Measurements from ENCODE around the gene LANCL2. TPM values are rescaled to one million over a fixed set of nuclear protein-coding genes. Genes with fewer than 3 reads are reported as not detected.

The LANCL2 gene, protein sequence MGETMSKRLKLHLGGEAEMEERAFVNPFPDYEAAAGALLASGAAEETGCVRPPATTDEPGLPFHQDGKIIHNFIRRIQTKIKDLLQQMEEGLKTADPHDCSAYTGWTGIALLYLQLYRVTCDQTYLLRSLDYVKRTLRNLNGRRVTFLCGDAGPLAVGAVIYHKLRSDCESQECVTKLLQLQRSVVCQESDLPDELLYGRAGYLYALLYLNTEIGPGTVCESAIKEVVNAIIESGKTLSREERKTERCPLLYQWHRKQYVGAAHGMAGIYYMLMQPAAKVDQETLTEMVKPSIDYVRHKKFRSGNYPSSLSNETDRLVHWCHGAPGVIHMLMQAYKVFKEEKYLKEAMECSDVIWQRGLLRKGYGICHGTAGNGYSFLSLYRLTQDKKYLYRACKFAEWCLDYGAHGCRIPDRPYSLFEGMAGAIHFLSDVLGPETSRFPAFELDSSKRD
- total RNA-seq = 23.0 and 23.4 TPM in 2 replicates
- long read RNA-seq, full-length matches to known transcripts = 5 of 17 reads
- long read RNA-seq, partial matches to known transcripts = 5 of 17 reads
- long read RNA-seq, other reads (novel, unspliced or antisense) = 7 of 17 reads

DNA sequence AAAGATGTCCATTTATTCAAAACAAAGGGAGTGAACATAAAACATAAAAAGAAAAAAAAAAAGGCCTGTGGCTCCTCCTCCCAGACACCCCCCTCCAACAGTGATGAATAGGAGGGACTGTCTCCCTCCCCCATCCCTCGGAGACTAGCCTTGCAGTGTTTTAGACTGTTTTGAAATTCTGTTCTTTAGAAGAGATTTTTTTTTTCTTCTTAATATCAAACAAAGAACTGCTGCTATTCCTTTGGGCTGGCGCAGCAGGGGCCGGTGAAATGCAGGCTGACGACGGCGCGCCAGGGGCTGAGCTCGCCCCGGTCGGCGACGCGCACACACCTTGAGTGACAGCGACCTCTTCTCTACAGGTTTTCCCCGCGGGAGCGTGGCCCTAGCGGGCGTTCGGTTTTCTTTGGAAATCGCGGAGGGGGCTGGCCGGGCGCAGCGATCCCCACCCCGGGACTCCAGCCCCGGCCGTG, at the start of gene LANCL2:
TSS of gene LANCL2 (plus strand) at position 133 of the 470 bp plus-strand sequence. CDS start 689 bp downstream, outside the sequence.
- H3K9me3 Mint-ChIP-seq = no peaks in the 10 kb centered on the region
- H3K27me3 Mint-ChIP-seq (ENCODE audit: low read depth) = peaks cover 2% of the 10 kb centered on the region
- peak within 1 kb of the TSS; percentile 99 for H3K4me3 Mint-ChIP-seq
- no peaks in the 10 kb centered on the region for H3K36me3 Mint-ChIP-seq (ENCODE audit: low read depth)
- TF ChIP-seq, protein P1, sequence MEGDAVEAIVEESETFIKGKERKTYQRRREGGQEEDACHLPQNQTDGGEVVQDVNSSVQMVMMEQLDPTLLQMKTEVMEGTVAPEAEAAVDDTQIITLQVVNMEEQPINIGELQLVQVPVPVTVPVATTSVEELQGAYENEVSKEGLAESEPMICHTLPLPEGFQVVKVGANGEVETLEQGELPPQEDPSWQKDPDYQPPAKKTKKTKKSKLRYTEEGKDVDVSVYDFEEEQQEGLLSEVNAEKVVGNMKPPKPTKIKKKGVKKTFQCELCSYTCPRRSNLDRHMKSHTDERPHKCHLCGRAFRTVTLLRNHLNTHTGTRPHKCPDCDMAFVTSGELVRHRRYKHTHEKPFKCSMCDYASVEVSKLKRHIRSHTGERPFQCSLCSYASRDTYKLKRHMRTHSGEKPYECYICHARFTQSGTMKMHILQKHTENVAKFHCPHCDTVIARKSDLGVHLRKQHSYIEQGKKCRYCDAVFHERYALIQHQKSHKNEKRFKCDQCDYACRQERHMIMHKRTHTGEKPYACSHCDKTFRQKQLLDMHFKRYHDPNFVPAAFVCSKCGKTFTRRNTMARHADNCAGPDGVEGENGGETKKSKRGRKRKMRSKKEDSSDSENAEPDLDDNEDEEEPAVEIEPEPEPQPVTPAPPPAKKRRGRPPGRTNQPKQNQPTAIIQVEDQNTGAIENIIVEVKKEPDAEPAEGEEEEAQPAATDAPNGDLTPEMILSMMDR (conservative IDR thresholded peaks at IDR 0.05) = no peak
- H3K27ac Mint-ChIP-seq (ENCODE audit: unreplicated experiment) = peak within 1 kb of the TSS; percentile 98
- DNase-seq (ENCODE audit: low read depth, low spot score) = no peak
- peaks cover 10% of the 10 kb centered on the region for H3K4me1 Mint-ChIP-seq

DNA sequence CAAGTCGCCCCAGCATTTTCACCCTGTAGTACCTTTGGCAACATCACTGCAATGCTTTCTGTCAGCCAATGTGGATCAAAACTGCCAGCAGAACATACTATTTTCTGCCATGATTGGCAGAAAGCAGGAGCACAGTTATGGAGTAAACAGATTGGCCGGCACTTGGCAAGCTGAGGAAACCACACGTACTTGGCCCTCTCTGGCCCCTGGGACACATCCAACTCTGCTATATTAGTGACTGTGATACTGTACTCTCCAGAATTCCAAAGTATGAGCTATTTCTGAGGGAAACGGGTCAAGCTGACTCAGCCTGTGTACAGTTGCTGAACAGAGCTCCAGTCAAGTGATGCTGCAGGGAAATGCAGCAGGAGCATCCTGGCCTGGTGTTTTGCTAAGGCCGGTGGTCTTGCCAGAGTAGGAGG, 39.8 kb upstream of the LANCL2 start:
- H3K27ac Mint-ChIP-seq (ENCODE audit: unreplicated experiment) = no peak overlapping the region
- no peaks in the 10 kb centered on the region for H3K36me3 Mint-ChIP-seq (ENCODE audit: low read depth)
- H3K4me3 Mint-ChIP-seq = no peak overlapping the region
- no peak for DNase-seq (ENCODE audit: low read depth, low spot score)
- H3K9me3 Mint-ChIP-seq = peaks cover 3% of the 10 kb centered on the region
- TF ChIP-seq, protein P1 (conservative IDR thresholded peaks at IDR 0.05) = no peak
- no peaks in the 10 kb centered on the region for H3K4me1 Mint-ChIP-seq
- peaks cover 8% of the 10 kb centered on the region for H3K27me3 Mint-ChIP-seq (ENCODE audit: low read depth)

DNA sequence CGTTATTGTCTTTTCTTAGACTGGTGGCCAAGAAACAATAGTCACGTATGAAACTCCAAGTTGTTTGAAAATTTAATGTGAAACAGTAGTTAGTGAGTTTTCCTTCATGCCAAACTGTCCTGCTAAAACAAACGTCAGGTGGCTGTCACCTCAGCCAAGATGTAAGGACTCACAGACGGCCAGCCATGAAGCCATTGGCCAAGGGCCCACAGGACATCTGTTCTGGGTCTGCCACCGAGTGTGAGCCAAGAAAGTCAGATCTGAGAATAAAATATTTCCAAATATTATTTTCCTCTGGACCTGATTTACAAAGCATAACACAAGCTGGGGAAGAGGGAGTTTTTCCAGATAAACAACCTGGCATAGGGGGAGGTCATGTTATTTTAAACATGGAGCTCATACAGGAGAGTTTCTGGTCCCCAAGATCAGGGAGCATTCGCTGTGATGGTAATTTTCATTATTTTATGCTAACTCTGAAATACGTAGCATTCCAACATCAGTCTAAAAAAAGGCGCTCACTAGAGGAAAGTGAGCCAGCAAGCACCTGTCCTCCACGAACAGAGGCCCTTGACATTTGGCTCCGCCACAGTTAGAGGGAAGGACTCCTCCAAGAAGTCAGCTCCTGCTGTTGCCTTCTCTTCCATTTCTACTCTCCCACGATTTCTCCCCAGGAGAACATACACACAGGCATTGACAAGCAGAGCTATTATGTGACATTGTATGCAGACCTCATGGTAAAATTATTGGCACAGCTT, 38.9 kb upstream of the LANCL2 start:
- DNase-seq (ENCODE audit: low read depth, low spot score) = no peak
- TF ChIP-seq, protein P1 (conservative IDR thresholded peaks at IDR 0.05) = no peak
- no peaks in the 10 kb centered on the region for H3K4me1 Mint-ChIP-seq
- H3K27me3 Mint-ChIP-seq (ENCODE audit: low read depth) = peaks cover 2% of the 10 kb centered on the region
- H3K36me3 Mint-ChIP-seq (ENCODE audit: low read depth) = no peaks in the 10 kb centered on the region
- H3K27ac Mint-ChIP-seq (ENCODE audit: unreplicated experiment) = no peak overlapping the region
- H3K4me3 Mint-ChIP-seq = no peak overlapping the region
- no peaks in the 10 kb centered on the region for H3K9me3 Mint-ChIP-seq

DNA sequence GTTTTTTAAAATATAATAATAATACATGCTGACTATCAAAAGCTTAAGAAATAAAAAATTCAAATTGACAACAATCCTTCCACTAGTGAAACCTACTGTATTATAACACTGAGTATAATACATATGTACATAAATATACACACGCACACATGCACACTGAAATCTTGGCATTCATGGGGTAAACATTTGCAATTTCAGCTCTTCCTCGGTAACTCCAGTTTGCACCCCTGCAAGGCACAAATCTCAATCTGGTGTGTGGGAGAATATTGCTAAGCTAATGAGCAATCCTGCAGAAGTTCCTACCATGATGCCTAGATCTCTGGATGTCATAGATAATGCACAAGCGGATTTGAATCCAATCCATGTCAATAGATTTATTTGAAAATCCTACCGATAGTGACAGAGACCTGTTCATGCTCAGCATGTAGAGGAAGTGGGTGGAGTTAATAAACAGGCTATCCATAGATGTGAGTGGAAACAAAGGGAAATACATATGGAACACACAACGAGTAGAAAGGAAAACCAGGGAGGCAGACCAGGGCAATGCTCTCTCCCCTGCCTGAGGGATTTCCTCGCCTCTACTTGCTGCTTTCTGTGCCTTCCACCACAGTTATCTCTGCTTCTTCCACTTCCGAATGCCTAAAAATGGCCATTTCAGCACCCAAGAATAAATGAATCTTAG, 38.1 kb upstream of the LANCL2 start:
- no peak for DNase-seq (ENCODE audit: low read depth, low spot score)

More for the DNA sequence above, 38.1 kb upstream of the LANCL2 start:
- TF ChIP-seq, protein P1 (conservative IDR thresholded peaks at IDR 0.05) = no peak
- H3K36me3 Mint-ChIP-seq (ENCODE audit: low read depth) = no peaks in the 10 kb centered on the region
- no peaks in the 10 kb centered on the region for H3K4me1 Mint-ChIP-seq
- no peak overlapping the region for H3K4me3 Mint-ChIP-seq
- H3K27me3 Mint-ChIP-seq (ENCODE audit: low read depth) = peaks cover 2% of the 10 kb centered on the region
- H3K9me3 Mint-ChIP-seq = no peaks in the 10 kb centered on the region
- no peak overlapping the region for H3K27ac Mint-ChIP-seq (ENCODE audit: unreplicated experiment)

Data from neural crest cell (in vitro differentiated cells).